ENCODE data around the gene DOCK8.
A peak's percentile ranks its signal among the peaks of the same experiment; 100 is the strongest.

DOCK8 gene

DNA sequence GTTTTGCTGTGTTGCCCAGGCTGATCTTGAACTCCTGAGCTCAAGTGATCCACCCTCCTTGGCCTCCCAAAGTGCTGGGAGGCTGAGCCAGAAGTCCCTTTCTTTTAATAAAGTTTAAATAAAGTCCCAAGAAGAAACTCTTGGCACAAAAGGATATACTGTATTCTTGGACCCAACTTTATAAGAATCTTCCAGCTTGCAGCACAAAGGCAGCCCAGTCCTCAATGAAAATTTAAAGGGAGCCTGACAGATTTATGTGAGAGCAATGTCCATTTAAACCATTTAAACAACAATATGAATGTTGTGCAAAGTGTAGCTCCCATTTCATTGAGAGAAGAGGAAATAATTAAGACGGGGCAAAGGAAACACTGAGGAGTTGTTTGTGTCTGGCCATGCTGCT, 217.0 kb downstream of the DOCK8 start:
- no peak for DNase-seq

GRCh38 chr9:436482-436881, 221.8 kb downstream of the DOCK8 start:
- DNase-seq = no peak

- DNase-seq = no peak
Observed at GRCh38 chr9:437066-437465, 222.4 kb downstream of the DOCK8 start.

DNA sequence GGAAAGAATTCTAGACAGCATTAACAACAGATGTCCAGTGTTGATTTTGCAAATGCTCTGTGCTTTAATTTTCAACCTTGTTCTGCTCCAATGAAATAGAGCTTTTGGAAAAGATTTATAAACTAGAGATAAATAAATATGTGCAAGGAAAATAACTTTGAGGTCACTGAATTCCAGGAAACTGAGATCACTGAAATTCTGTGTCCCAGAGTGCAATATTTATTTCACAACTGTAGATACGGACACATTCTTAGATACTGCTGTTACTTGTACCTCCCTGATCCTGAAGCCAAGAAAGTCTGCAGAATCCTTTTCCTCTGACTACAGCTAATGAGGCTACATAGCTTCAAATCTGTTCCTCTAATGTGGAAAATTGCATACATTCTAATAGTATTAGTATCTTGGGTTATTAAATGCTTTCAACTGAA, 222.9 kb downstream of the DOCK8 start:
- no peak for DNase-seq

DNA sequence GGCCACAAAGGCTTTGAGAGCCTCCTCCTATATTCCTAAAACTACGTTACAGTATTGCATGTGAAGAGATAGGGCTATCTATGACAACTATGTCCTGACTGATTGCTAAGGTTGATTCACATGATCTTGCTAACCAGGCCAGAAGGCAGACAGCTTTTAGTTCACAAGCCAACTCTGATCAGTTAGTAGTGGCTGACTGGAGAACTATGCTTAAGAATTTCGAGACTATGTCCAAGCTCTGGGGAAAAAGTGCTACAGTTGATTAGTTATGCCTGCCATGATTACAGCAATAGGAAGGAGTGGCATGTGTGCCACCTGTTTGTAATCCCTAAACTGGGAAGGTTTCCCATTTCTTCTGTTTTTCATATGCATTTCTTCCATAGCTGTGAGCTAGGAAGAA, 223.4 kb downstream of the DOCK8 start:
- DNase-seq = no peak

- DNase-seq = no peak
Observed at GRCh38 chr9:438961-439768, 224.5 kb downstream of the DOCK8 start.

GRCh38 chr9:441126-441525, 226.5 kb downstream of the DOCK8 start:
- no peak for DNase-seq

DNA sequence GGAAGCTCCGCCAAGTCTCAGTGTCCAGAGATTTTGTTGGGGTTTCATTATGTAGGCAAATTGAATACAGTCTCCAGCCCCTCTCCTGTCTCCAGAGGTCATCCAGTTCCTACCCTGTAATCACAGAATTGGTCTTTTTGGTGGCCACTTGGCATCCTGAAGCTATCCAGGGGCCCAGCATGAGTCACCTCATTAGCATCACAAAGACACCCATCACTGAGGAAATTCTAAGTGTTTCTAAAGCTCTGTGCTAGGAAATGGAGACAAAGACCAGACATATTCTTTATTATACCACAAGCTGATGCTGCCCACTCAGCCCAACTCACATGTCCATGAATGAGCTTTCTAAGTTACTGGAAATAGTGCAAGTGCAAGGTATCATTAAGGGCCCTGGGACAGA, 229.9 kb downstream of the DOCK8 start:
- DNase-seq = no peak

DNA sequence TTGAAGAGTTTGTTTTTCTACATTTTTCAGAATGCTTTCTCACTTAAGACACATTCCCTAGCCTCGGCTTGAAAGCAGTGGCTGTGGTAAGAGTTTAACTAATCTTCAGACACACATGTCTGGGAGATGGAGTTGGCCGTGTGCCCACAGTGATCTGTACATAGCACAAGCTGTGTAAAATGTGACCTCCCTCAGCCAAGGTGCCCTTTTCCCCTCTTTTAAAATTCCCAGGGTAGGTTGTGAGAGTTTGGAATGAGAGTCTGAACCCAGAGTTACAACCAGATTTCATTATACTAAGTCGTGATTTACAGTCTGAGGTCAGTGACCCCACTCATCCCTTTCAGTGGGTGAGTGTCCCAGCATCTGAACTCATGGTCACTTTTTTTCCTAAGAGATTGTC, 230.4 kb downstream of the DOCK8 start:
- DNase-seq = no peak

GRCh38 chr9:446074-446699, 231.5 kb downstream of the DOCK8 start:
- DNase-seq = no peak

DNA sequence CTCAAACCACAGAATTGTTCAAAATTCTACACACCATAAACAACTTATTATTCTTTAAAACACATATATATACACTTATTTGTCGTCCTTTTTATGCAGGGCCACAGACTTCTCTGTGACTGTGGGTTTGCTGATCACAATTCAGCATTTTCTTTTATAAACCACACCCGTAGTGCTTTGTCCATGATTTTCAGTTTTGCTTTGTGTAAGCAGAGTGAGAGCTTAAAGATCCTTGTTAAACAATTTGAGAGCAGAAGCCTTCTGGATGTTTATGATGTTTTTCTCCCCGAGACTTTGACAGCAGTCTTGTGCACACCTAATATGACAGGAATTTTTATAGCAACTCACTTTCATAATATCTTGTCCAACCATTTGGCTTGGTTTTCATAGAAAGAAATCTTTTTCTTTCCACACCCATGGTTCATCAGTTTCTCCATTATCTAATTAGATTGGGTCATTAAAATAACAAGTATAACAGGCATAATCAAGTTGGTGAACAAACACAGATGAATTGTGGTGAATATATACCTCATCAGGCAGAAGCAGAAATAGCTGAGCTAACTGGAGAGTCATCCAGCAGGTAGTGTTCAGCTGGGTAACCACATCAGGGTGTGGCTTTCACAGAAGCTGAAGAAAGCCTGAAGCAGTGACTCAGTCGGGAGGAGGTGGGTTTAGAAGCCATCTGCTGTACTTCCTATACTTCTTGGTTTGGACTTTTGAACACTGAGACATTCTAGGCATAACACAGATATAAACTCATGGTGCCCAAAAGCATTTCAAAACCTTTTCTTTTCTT, 232.8 kb downstream of the DOCK8 start:
- DNase-seq = peak; percentile 40

GRCh38 chr9:450057-450456, 235.4 kb downstream of the DOCK8 start:
- no peak for DNase-seq

- DNase-seq = no peak
Observed at GRCh38 chr9:450561-450960, 235.9 kb downstream of the DOCK8 start.

DNA sequence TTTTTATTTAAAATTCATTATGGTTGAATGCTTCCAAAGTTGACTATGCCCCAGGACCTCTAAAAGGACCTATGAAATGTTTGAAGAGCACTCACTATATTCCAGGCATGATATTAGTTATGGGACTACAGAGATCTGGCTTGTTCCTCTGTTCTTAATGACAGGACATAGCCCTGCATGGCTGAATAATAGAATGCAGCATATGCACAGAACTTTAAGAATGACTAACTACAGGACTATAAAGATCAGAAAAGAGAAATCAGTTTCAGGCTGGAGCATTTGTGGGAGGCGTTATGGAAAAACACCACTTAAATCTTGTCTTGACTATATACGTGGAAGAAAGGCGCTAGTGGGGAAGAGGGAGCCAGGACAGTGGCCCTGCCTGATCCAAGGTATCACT, 239.2 kb downstream of the DOCK8 start:
- no peak for DNase-seq

GRCh38 chr9:456365-456764, 241.7 kb downstream of the DOCK8 start:
- no peak for DNase-seq

DNA sequence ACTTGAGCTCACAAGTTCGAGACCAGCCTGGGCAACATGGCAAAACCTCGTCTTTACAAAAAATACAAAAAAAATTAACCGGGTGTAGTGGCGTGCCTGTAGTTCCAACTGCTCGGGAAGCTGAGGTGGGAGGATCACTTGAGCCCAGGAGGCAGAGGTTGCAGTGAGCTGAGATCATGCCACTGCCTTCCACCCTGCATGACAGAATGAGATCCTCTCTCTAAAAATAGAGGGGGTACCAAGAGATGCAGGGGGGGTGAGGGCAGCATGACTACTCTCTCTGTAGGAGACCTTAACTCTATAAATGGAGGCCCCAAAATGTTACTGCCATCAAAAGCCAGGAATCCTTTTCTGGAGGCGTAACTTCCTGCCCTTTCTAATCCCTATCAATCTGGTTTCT, 243.9 kb downstream of the DOCK8 start:
- no peak for DNase-seq

GRCh38 chr9:459491-460444, 245.1 kb downstream of the DOCK8 start:
- DNase-seq = no peak

DNA sequence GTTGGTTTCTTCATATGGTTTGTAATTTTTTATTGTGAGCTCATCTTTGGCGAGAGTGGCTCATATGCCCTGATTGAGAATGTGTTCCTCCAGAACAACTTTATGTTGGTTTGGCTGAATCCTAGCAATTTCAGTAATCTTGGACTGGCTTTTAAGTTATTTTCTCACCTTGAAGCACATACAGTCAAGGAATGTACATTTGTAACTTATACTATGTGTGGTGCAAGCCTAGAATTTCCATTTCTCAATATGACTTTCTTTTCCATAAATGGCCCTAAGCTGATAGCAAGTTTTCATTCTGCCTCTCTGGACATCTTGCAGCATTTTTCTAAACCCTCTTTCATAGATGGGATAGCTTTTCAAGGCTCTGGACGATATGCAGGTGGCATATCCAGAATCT, 247.5 kb downstream of the DOCK8 start:
- no peak for DNase-seq

- no peak for DNase-seq
Observed at GRCh38 chr9:462606-463005, 247.9 kb downstream of the DOCK8 start.

DNA sequence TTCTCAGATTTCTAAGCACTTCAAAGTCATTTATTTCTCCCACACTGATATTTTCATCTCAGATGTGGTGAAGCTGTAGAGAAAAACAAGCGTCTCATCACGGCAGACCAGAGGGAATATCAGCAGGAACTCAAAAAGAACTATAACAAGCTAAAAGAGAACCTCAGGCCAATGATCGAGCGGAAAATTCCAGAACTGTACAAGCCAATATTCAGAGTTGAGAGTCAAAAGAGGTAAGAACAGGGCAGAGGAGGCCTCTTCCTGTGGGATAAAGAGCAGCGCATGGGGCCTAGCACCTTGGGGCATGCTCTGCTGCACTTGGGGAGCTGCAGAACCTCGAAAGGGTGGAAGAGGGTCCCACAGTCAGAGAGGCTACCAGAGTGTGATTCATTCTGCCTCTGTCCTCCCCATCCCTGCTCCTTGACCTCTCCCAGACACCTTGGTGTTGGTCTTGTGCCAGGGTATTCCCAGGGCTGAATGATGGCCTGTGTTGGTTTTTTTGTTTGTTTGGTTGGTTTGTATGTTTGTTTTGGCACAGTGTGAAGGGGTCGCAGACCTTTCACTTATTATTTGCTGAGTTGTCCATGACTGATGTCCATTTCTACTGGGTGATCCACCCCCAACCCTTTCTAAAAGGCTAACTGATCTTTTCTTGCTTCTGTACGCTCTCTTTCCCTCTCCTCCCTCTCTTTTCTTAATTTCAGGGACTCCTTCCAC, 248.9 kb downstream of the DOCK8 start:
- DNase-seq = no peak

DNA sequence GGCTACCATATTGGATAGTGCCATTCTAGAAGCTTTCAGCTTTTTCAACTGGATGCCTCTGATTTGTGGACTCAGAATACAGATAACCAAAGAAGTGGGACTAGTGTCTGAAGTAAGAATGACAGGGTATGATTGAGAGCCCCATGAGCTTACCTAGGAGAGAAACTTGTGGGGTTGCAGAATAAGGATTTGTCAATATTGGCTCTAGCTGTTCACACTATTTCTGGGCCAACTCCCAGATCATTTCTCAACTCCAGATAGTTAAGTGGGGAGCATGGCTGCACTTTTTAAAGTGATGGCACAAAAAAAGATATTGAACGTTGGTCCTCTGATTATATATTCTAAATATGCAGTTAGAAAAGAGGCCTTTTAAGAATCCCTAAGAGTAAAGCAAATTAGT, 252.1 kb downstream of the DOCK8 start:
- no peak for DNase-seq
